Measurements from ENCODE around the gene PHLPP1.
"Not testable (repeated sequence)": the region's sequence is repeated elsewhere in the genome, so short reads cannot be mapped to it uniquely, and the experiment has no call there.

The PHLPP1 gene

GRCh38 chr18:62799977-62800376 is 84.6 kb downstream of the PHLPP1 start:
- no peak for DNase-seq (ENCODE audit: low read depth, low spot score)
- no peak overlapping the region for H3K27ac ChIP-seq

GRCh38 chr18:62802523-62802922 is 87.2 kb downstream of the PHLPP1 start:
- no peak for DNase-seq (ENCODE audit: low read depth, low spot score)
- no peak overlapping the region for H3K27ac ChIP-seq

- no peak for DNase-seq (ENCODE audit: low read depth, low spot score)
- H3K27ac ChIP-seq = no peak overlapping the region
Observed at GRCh38 chr18:62807396-62807795, 92.1 kb downstream of the PHLPP1 start.

- H3K27ac ChIP-seq = no peak overlapping the region
- DNase-seq (ENCODE audit: low read depth, low spot score) = no peak
Observed at GRCh38 chr18:62808123-62808522, 92.8 kb downstream of the PHLPP1 start.

- not testable (repeated sequence) for H3K27ac ChIP-seq; DNase-seq (ENCODE audit: low read depth, low spot score)
Observed at GRCh38 chr18:62809445-62809844, 94.1 kb downstream of the PHLPP1 start.

GRCh38 chr18:62809900-62810299 is 94.6 kb downstream of the PHLPP1 start:
- H3K27ac ChIP-seq = no peak overlapping the region
- no peak for DNase-seq (ENCODE audit: low read depth, low spot score)

- DNase-seq (ENCODE audit: low read depth, low spot score) = no peak
- no peak overlapping the region for H3K27ac ChIP-seq
Observed at GRCh38 chr18:62810682-62811081, 95.3 kb downstream of the PHLPP1 start.

- DNase-seq (ENCODE audit: low read depth, low spot score) = no peak
- H3K27ac ChIP-seq = no peak overlapping the region
Observed at GRCh38 chr18:62811674-62812073, 96.3 kb downstream of the PHLPP1 start.

- DNase-seq (ENCODE audit: low read depth, low spot score) = no peak
- H3K27ac ChIP-seq = no peak overlapping the region
Observed at GRCh38 chr18:62812242-62812641, 96.9 kb downstream of the PHLPP1 start.

- H3K27ac ChIP-seq = no peak overlapping the region
- DNase-seq (ENCODE audit: low read depth, low spot score) = no peak
Observed at GRCh38 chr18:62812876-62813275, 97.5 kb downstream of the PHLPP1 start.

GRCh38 chr18:62814132-62814759 is 98.9 kb downstream of the PHLPP1 start:
- DNase-seq (ENCODE audit: low read depth, low spot score) = no peak
- no peak overlapping the region for H3K27ac ChIP-seq

- DNase-seq (ENCODE audit: low read depth, low spot score) = no peak
- no peak overlapping the region for H3K27ac ChIP-seq
Observed at GRCh38 chr18:62825382-62825781, 110.0 kb downstream of the PHLPP1 start.

- no peak overlapping the region for H3K27ac ChIP-seq
- DNase-seq (ENCODE audit: low read depth, low spot score) = no peak
Observed at GRCh38 chr18:62827397-62827796, 112.1 kb downstream of the PHLPP1 start.

- no peak for DNase-seq (ENCODE audit: low read depth, low spot score)
- no peak overlapping the region for H3K27ac ChIP-seq
Observed at GRCh38 chr18:62828091-62828640, 112.8 kb downstream of the PHLPP1 start.

GRCh38 chr18:62828852-62829251 is 113.5 kb downstream of the PHLPP1 start:
- no peak for DNase-seq (ENCODE audit: low read depth, low spot score)
- no peak overlapping the region for H3K27ac ChIP-seq

- no peak for DNase-seq (ENCODE audit: low read depth, low spot score)
- no peak overlapping the region for H3K27ac ChIP-seq
Observed at GRCh38 chr18:62829936-62830335, 114.6 kb downstream of the PHLPP1 start.

GRCh38 chr18:62832282-62832681 is 116.9 kb downstream of the PHLPP1 start:
- DNase-seq (ENCODE audit: low read depth, low spot score) = no peak

GRCh38 chr18:62833494-62833893 is 118.2 kb downstream of the PHLPP1 start:
- no peak overlapping the region for H3K27ac ChIP-seq
- no peak for DNase-seq (ENCODE audit: low read depth, low spot score)

More at GRCh38 chr18:62832282-62832681, 116.9 kb downstream of the PHLPP1 start:
- H3K27ac ChIP-seq = no peak overlapping the region

- H3K27ac ChIP-seq = no peak overlapping the region
- DNase-seq (ENCODE audit: low read depth, low spot score) = no peak
Observed at GRCh38 chr18:62834715-62835114, 119.4 kb downstream of the PHLPP1 start.

GRCh38 chr18:62837011-62837410 is 121.7 kb downstream of the PHLPP1 start:
- no peak overlapping the region for H3K27ac ChIP-seq
- no peak for DNase-seq (ENCODE audit: low read depth, low spot score)

- no peak overlapping the region for H3K27ac ChIP-seq
- DNase-seq (ENCODE audit: low read depth, low spot score) = no peak
Observed at GRCh38 chr18:62838475-62839098, 123.2 kb downstream of the PHLPP1 start.
